Jurkat, Clone E6-1 (cell line): ENCODE data around the gene FOXN3.

Experiments used
- DNase-seq: peaks from one replicate; pipeline ENCODE4 v3.0.0-alpha.2; 2011; ENCODE audit warnings: low read depth, low spot score
- H3K4me3 ChIP-seq: 2 replicates; pipeline ENCODE4 v1.5.1; 2011; ENCODE audit warnings: mild to moderate bottlenecking, low read length, control low read depth, moderate library complexity

FOXN3 gene

GRCh38 chr14:89249972-89250654, 166.9 kb downstream of the FOXN3 start:
- H3K4me3 ChIP-seq, result no peak overlapping the region
- DNase-seq, result peak; percentile 47

- no peak for DNase-seq
- H3K4me3 ChIP-seq, result no peak overlapping the region
These were observed 167.9 kb downstream of the FOXN3 start for GRCh38 chr14:89249065-89249695.

GRCh38 chr14:89248411-89249064, 168.5 kb downstream of the FOXN3 start:
- H3K4me3 ChIP-seq, result no peak overlapping the region
- no peak for DNase-seq

- no peak for DNase-seq
- H3K4me3 ChIP-seq, result no peak overlapping the region
These were observed 169.4 kb downstream of the FOXN3 start for GRCh38 chr14:89247457-89248122.

GRCh38 chr14:89246290-89246689, 170.7 kb downstream of the FOXN3 start:
- DNase-seq, result no peak
- no peak overlapping the region for H3K4me3 ChIP-seq

GRCh38 chr14:89245802-89246201, 171.2 kb downstream of the FOXN3 start:
- no peak for DNase-seq

GRCh38 chr14:89244720-89245119, 172.3 kb downstream of the FOXN3 start:
- no peak overlapping the region for H3K4me3 ChIP-seq
- DNase-seq, result no peak

More at GRCh38 chr14:89245802-89246201, 171.2 kb downstream of the FOXN3 start:
- H3K4me3 ChIP-seq, result no peak overlapping the region

GRCh38 chr14:89243741-89244140, 173.3 kb downstream of the FOXN3 start:
- no peak for DNase-seq
- H3K4me3 ChIP-seq, result no peak overlapping the region

GRCh38 chr14:89243286-89243685, 173.7 kb downstream of the FOXN3 start:
- no peak for DNase-seq
- no peak overlapping the region for H3K4me3 ChIP-seq

GRCh38 chr14:89242652-89243279, 174.3 kb downstream of the FOXN3 start:
- DNase-seq, result no peak
- H3K4me3 ChIP-seq, result no peak overlapping the region

- no peak for DNase-seq
These were observed 174.9 kb downstream of the FOXN3 start for GRCh38 chr14:89241934-89242651.

GRCh38 chr14:89241257-89241656, 175.8 kb downstream of the FOXN3 start:
- DNase-seq, result no peak

More at GRCh38 chr14:89241934-89242651, 174.9 kb downstream of the FOXN3 start:
- H3K4me3 ChIP-seq, result no peak overlapping the region

GRCh38 chr14:89240414-89240813, 176.6 kb downstream of the FOXN3 start:
- no peak overlapping the region for H3K4me3 ChIP-seq
- DNase-seq, result peak; percentile 28

More at GRCh38 chr14:89241257-89241656, 175.8 kb downstream of the FOXN3 start:
- H3K4me3 ChIP-seq, result no peak overlapping the region

GRCh38 chr14:89239023-89239422, 178.0 kb downstream of the FOXN3 start:
- no peak overlapping the region for H3K4me3 ChIP-seq
- no peak for DNase-seq

- DNase-seq, result no peak
- no peak overlapping the region for H3K4me3 ChIP-seq
These were observed 179.0 kb downstream of the FOXN3 start for GRCh38 chr14:89237921-89238529.

- no peak overlapping the region for H3K4me3 ChIP-seq
- DNase-seq, result no peak
These were observed 180.2 kb downstream of the FOXN3 start for GRCh38 chr14:89236851-89237250.

GRCh38 chr14:89233184-89233583, 183.8 kb downstream of the FOXN3 start:
- no peak for DNase-seq
- no peak overlapping the region for H3K4me3 ChIP-seq
